Measurements from ENCODE around the gene ZNF581. TPM values are rescaled to one million over a fixed set of nuclear protein-coding genes. Genes with fewer than 3 reads are reported as not detected.

ZNF581 gene
- total and polyA plus RNA-seq, 4 donors = 2.1 to 7.3 (median 5.2) TPM

GRCh38 chr19:55671054-55671378 is 27.6 kb downstream of the ZNF581 start:
- no peaks in the 10 kb centered on the region for H3K9me3 ChIP-seq (ENCODE audit: control insufficient read depth in 4 of 4, low read length in 3 of 4)
- WGBS = 82% methylated on average over 2 of the region's 2 CpGs
- H3K27ac ChIP-seq (ENCODE audit: low read depth in 1 of 2, low read length in 2 of 2) = no peak overlapping the region
- peaks cover 16 to 53% (median 39%) of the 10 kb centered on the region in 4 donors for H3K36me3 ChIP-seq (ENCODE audit: control insufficient read depth in 4 of 4, insufficient read depth in 3 of 4, low read depth in 1 of 4, low read length in 3 of 4)
- no peak overlapping the region for H3K9ac ChIP-seq (ENCODE audit: low read depth in 1 of 2, low read length in 2 of 2)
- no peak for DNase-seq (ENCODE audit: low spot score)
- no peak overlapping the region for H3K4me3 ChIP-seq (ENCODE audit: low read depth in 1 of 3, low read length in 3 of 3)
- TF ChIP-seq YY1 (IDR thresholded peaks at IDR 0.05) (no peak), NR2F2 (IDR thresholded peaks at IDR 0.05) (no peak), SP1 (IDR thresholded peaks at IDR 0.05) (no peak), ATF3 (IDR thresholded peaks at IDR 0.05) (no peak), EGR1 (IDR thresholded peaks at IDR 0.05; ENCODE audit: low read depth in 2 of 2) (no peak), TAF1 (conservative IDR thresholded peaks at IDR 0.05) (no peak), FOXA1 (IDR thresholded peaks at IDR 0.05) (no peak), RAD21 (IDR thresholded peaks at IDR 0.05) (no peak), HNF4A (conservative IDR thresholded peaks at IDR 0.05) (no peak), RXRA (IDR thresholded peaks at IDR 0.05) (no peak)
- H3K27me3 ChIP-seq (ENCODE audit: control insufficient read depth in 4 of 4, insufficient read depth in 4 of 4, low read length in 3 of 4) = no peaks in the 10 kb centered on the region
- H3K4me1 ChIP-seq (ENCODE audit: control insufficient read depth in 4 of 4, insufficient read depth in 4 of 4, low read length in 3 of 4) = peaks cover 0 to 27% (median 16%) of the 10 kb centered on the region in 4 donors

GRCh38 chr19:55672418-55672817 is 29.0 kb downstream of the ZNF581 start:
- 91% methylated on average over 5 of the region's 5 CpGs for WGBS
- H3K9ac ChIP-seq (ENCODE audit: low read depth in 1 of 2, low read length in 2 of 2) = no peak overlapping the region
- peaks cover 4 to 41% (median 30%) of the 10 kb centered on the region in 4 donors for H3K4me1 ChIP-seq (ENCODE audit: control insufficient read depth in 4 of 4, insufficient read depth in 4 of 4, low read length in 3 of 4)
- peaks cover 11 to 39% (median 27%) of the 10 kb centered on the region in 4 donors for H3K36me3 ChIP-seq (ENCODE audit: control insufficient read depth in 4 of 4, insufficient read depth in 3 of 4, low read depth in 1 of 4, low read length in 3 of 4)
- no peaks in the 10 kb centered on the region for H3K27me3 ChIP-seq (ENCODE audit: control insufficient read depth in 4 of 4, insufficient read depth in 4 of 4, low read length in 3 of 4)
- H3K9me3 ChIP-seq (ENCODE audit: control insufficient read depth in 4 of 4, low read length in 3 of 4) = no peaks in the 10 kb centered on the region
- no peak overlapping the region for H3K4me3 ChIP-seq (ENCODE audit: low read depth in 1 of 3, low read length in 3 of 3)
- no peak for DNase-seq (ENCODE audit: low spot score)
- TF ChIP-seq HNF4A (conservative IDR thresholded peaks at IDR 0.05) (no peak), TAF1 (conservative IDR thresholded peaks at IDR 0.05) (no peak), RXRA (IDR thresholded peaks at IDR 0.05) (no peak), ATF3 (IDR thresholded peaks at IDR 0.05) (no peak), FOXA2 (IDR thresholded peaks at IDR 0.05) (no peak), HNF4G (IDR thresholded peaks at IDR 0.05) (no peak), NR2F2 (IDR thresholded peaks at IDR 0.05) (no peak), MAX (IDR thresholded peaks at IDR 0.05) (no peak), GABPA (IDR thresholded peaks at IDR 0.05 in 1 of 2, conservative IDR thresholded peaks at IDR 0.05 in 1 of 2) (no peak), ZBTB33 (IDR thresholded peaks at IDR 0.05) (no peak), EGR1 (IDR thresholded peaks at IDR 0.05; ENCODE audit: low read depth in 2 of 2) (no peak), CTCF (IDR thresholded peaks at IDR 0.05; ENCODE audit: low read depth, low read length, missing input control) (no peak), REST (IDR thresholded peaks at IDR 0.05) (no peak), RAD21 (IDR thresholded peaks at IDR 0.05) (no peak), YY1 (IDR thresholded peaks at IDR 0.05) (no peak), SP1 (IDR thresholded peaks at IDR 0.05) (no peak), FOXA1 (IDR thresholded peaks at IDR 0.05) (no peak), JUND (IDR thresholded peaks at IDR 0.05) (no peak)
- H3K27ac ChIP-seq (ENCODE audit: low read depth in 1 of 2, low read length in 2 of 2) = no peak overlapping the region

Measured in liver (tissue), 9 donors.